Measurements from ENCODE around the gene ZSCAN12. TPM values are rescaled to one million over a fixed set of nuclear protein-coding genes. Genes with fewer than 3 reads are reported as not detected.

The ZSCAN12 gene
- total RNA-seq, 1 donor from 2014 or later = 3.7 TPM

GRCh38 chr6:28378644-28379043, 20.9 kb downstream of the ZSCAN12 start:
- TF ChIP-seq, protein P1, sequence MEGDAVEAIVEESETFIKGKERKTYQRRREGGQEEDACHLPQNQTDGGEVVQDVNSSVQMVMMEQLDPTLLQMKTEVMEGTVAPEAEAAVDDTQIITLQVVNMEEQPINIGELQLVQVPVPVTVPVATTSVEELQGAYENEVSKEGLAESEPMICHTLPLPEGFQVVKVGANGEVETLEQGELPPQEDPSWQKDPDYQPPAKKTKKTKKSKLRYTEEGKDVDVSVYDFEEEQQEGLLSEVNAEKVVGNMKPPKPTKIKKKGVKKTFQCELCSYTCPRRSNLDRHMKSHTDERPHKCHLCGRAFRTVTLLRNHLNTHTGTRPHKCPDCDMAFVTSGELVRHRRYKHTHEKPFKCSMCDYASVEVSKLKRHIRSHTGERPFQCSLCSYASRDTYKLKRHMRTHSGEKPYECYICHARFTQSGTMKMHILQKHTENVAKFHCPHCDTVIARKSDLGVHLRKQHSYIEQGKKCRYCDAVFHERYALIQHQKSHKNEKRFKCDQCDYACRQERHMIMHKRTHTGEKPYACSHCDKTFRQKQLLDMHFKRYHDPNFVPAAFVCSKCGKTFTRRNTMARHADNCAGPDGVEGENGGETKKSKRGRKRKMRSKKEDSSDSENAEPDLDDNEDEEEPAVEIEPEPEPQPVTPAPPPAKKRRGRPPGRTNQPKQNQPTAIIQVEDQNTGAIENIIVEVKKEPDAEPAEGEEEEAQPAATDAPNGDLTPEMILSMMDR (IDR thresholded peaks at IDR 0.05) = no peak
- DNase-seq (ENCODE audit: low spot score) = no peak
- Mint-ChIP-seq H3K27me3 (ENCODE audit: low read depth) (no peaks in the 10 kb centered on the region), H3K4me1 (ENCODE audit: low read depth) (peaks cover 6% of the 10 kb centered on the region), H3K4me3 (ENCODE audit: unreplicated experiment) (no peak overlapping the region), H3K27ac (ENCODE audit: unreplicated experiment) (no peak overlapping the region), H3K9me3 (ENCODE audit: low read depth) (peaks cover 7% of the 10 kb centered on the region), H3K36me3 (ENCODE audit: low read depth) (peaks cover 22% of the 10 kb centered on the region)

DNA sequence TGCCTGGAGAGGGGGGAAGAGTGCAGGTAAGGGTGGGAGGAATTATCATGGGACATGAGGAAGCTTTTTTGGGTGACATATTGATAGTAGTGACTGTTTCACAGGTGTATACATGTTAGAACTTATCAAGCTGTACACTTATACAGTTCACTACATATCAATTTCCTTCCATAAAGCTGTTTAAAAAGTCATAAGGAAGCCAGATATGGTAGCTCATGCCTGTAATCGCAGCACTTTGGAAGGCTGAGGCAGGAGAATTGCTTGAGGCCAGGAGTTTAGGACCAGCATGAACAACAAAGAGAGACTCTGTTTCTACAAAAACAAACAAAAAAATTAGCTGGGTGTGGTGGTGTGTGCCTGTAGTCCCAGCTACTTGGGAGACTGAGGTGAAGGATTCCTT, 21.7 kb downstream of the ZSCAN12 start:
- H3K27ac Mint-ChIP-seq (ENCODE audit: unreplicated experiment) = no peak overlapping the region
- peaks cover 22% of the 10 kb centered on the region for H3K36me3 Mint-ChIP-seq (ENCODE audit: low read depth)
- H3K4me1 Mint-ChIP-seq (ENCODE audit: low read depth) = peaks cover 2% of the 10 kb centered on the region
- peaks cover 7% of the 10 kb centered on the region for H3K9me3 Mint-ChIP-seq (ENCODE audit: low read depth)
- no peaks in the 10 kb centered on the region for H3K27me3 Mint-ChIP-seq (ENCODE audit: low read depth)
- no peak for DNase-seq (ENCODE audit: low spot score)
- TF ChIP-seq, protein P1 (IDR thresholded peaks at IDR 0.05) = no peak
- no peak overlapping the region for H3K4me3 Mint-ChIP-seq (ENCODE audit: unreplicated experiment)

GRCh38 chr6:28373925-28374324, 25.6 kb downstream of the ZSCAN12 start:
- no peak for DNase-seq (ENCODE audit: low spot score)
- H3K27me3 Mint-ChIP-seq (ENCODE audit: low read depth) = no peaks in the 10 kb centered on the region
- no peaks in the 10 kb centered on the region for H3K4me1 Mint-ChIP-seq (ENCODE audit: low read depth)
- no peaks in the 10 kb centered on the region for H3K9me3 Mint-ChIP-seq (ENCODE audit: low read depth)
- no peak overlapping the region for H3K27ac Mint-ChIP-seq (ENCODE audit: unreplicated experiment)
- H3K4me3 Mint-ChIP-seq (ENCODE audit: unreplicated experiment) = no peak overlapping the region
- TF ChIP-seq, protein P1 (IDR thresholded peaks at IDR 0.05) = no peak
- H3K36me3 Mint-ChIP-seq (ENCODE audit: low read depth) = peaks cover 5% of the 10 kb centered on the region

GRCh38 chr6:28371706-28372451, 27.7 kb downstream of the ZSCAN12 start:
- Mint-ChIP-seq H3K27me3 (ENCODE audit: low read depth) (no peaks in the 10 kb centered on the region), H3K4me1 (ENCODE audit: low read depth) (no peaks in the 10 kb centered on the region), H3K9me3 (ENCODE audit: low read depth) (no peaks in the 10 kb centered on the region), H3K36me3 (ENCODE audit: low read depth) (peaks cover 2% of the 10 kb centered on the region), H3K4me3 (ENCODE audit: unreplicated experiment) (no peak overlapping the region), H3K27ac (ENCODE audit: unreplicated experiment) (no peak overlapping the region)
- TF ChIP-seq, protein P1 (IDR thresholded peaks at IDR 0.05) = no peak
- DNase-seq (ENCODE audit: low spot score) = no peak

- TF ChIP-seq, protein P1 (IDR thresholded peaks at IDR 0.05) = no peak
- H3K4me3 Mint-ChIP-seq (ENCODE audit: unreplicated experiment) = no peak overlapping the region
- no peaks in the 10 kb centered on the region for H3K27me3 Mint-ChIP-seq (ENCODE audit: low read depth)
- no peaks in the 10 kb centered on the region for H3K4me1 Mint-ChIP-seq (ENCODE audit: low read depth)
- DNase-seq (ENCODE audit: low spot score) = no peak
- H3K36me3 Mint-ChIP-seq (ENCODE audit: low read depth) = peaks cover 5% of the 10 kb centered on the region
- H3K27ac Mint-ChIP-seq (ENCODE audit: unreplicated experiment) = no peak overlapping the region
- no peaks in the 10 kb centered on the region for H3K9me3 Mint-ChIP-seq (ENCODE audit: low read depth)
Observed at GRCh38 chr6:28371280-28371679, 28.3 kb downstream of the ZSCAN12 start.
